Kidney epithelial cell (primary cell): ENCODE data around the gene MOBP. TPM values are rescaled to one million over a fixed set of nuclear protein-coding genes. Genes with fewer than 3 reads are reported as not detected.

Experiments
- DNase-seq: peaks from one replicate; pipeline ENCODE4 v3.0.0-alpha.2; 2010; ENCODE audit warnings: low read depth
- H3K27me3 ChIP-seq: 2 replicates; pipeline ENCODE4 v1.6.0; 2011; ENCODE audit warnings: low read length; ENCODE audit not compliant: control insufficient read depth, insufficient read depth
- H3K36me3 ChIP-seq: 2 replicates; pipeline ENCODE4 v1.5.1; 2011; ENCODE audit warnings: low read length; ENCODE audit not compliant: control insufficient read depth, insufficient read depth
- H3K4me3 ChIP-seq: 2 replicates; pipeline ENCODE4 v1.5.1; 2011; ENCODE audit warnings: low read depth, mild to moderate bottlenecking, control low read depth, low read length
- CTCF ChIP-seq: IDR thresholded peaks from 2 replicates; pipeline ENCODE4 v1.5.1; 2011; ENCODE audit warnings: mild to moderate bottlenecking, moderate library complexity, low read length, control low read depth, inconsistent platforms; ENCODE audit not compliant: insufficient read depth, poor library complexity, severe bottlenecking
- total RNA-seq: library from RNA; depleted of rRNA; stranded (reverse); fragments of >200 nt; gene quantifications from 2 replicates; pipeline ENCODE4 v1.2.3, GENCODE V29; 2015

The MOBP gene
- total RNA-seq, 1 donor from 2014 or later, result 0.08 TPM

- no peaks in the 10 kb centered on the region for H3K27me3 ChIP-seq
- no peaks in the 10 kb centered on the region for H3K36me3 ChIP-seq
- DNase-seq, result no peak
- no peak overlapping the region for H3K4me3 ChIP-seq
- TF ChIP-seq CTCF, result no peak
Observed at GRCh38 chr3:39494781-39495180, 27.3 kb downstream of the MOBP start.

- H3K4me3 ChIP-seq, result no peak overlapping the region
- no peaks in the 10 kb centered on the region for H3K36me3 ChIP-seq
- no peak for TF ChIP-seq CTCF
- no peak for DNase-seq
- H3K27me3 ChIP-seq, result peaks cover 7% of the 10 kb centered on the region
Observed at GRCh38 chr3:39497753-39498152, 30.3 kb downstream of the MOBP start.

GRCh38 chr3:39499651-39500273 is 32.3 kb downstream of the MOBP start:
- DNase-seq, result peak; percentile 21
- TF ChIP-seq CTCF, result no peak
- peaks cover 7% of the 10 kb centered on the region for H3K27me3 ChIP-seq

GRCh38 chr3:39501059-39501458 is 33.6 kb downstream of the MOBP start:
- no peak for DNase-seq
- H3K4me3 ChIP-seq, result no peak overlapping the region
- no peak for TF ChIP-seq CTCF
- H3K27me3 ChIP-seq, result peaks cover 7% of the 10 kb centered on the region
- H3K36me3 ChIP-seq, result no peaks in the 10 kb centered on the region

More at GRCh38 chr3:39499651-39500273, 32.3 kb downstream of the MOBP start:
- Histone ChIP-seq H3K36me3 (no peaks in the 10 kb centered on the region), H3K4me3 (no peak overlapping the region)

DNA sequence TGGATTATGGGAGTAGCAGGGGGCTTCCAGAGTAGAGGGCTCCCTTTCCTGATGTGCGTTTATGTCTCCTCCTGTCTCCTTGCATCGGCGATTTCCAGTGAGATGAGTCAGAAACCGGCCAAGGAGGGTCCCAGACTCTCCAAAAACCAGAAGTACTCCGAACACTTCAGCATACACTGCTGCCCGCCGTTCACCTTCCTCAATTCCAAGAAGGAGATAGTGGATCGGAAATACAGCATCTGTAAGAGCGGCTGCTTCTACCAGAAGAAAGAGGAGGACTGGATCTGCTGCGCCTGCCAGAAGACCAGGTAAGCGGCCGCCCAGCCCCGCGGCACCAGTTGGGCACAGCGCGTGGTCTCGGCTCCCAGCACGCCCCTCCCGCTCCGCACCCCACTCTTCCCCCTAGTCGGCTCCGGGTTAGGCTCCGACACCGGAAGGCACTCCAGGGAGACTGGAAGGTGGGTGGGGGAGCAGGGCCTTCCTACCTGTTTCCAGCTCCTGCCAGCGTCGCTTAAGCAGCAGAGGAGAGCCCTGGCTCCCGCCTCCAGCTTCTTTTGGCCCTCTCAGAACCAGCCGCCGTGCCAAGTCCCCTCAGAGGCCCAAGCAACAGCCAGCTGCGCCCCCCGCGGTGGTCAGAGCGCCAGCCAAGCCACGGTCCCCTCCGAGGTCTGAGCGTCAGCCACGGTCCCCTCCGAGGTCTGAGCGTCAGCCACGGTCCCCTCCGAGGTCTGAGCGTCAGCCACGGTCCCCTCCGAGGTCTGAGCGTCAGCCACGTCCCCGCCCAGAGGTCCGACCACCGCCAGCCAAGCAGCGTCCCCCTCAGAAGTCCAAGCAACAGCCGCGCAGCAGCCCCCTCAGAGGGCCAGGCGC is 34.7 kb downstream of the MOBP start:
- no peak for TF ChIP-seq CTCF
- H3K27me3 ChIP-seq, result peaks cover 7% of the 10 kb centered on the region
- peak overlapping the region; percentile 45 for H3K4me3 ChIP-seq
- no peak for DNase-seq
- no peaks in the 10 kb centered on the region for H3K36me3 ChIP-seq

DNA sequence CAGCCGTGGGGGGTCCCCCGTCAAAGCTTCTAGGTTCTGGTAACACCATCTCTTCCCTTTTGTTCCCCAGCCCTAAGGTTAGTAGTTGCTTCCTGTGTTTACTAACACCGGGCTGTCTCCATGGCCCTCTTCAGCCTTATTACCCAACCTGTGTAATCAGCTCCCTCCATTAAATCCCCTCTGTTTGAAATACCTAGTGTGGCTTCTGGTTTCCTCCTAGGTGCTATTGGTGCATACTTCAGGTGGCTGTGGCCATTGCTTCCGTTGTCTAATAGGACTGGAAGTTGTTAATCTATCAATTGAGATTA is 35.3 kb downstream of the MOBP start:
- no peak for TF ChIP-seq CTCF
- Histone ChIP-seq H3K4me3 (no peak overlapping the region), H3K27me3 (peaks cover 7% of the 10 kb centered on the region), H3K36me3 (no peaks in the 10 kb centered on the region)
- no peak for DNase-seq
